K562 (cell line): ENCODE measurements around the gene RYR1. TPM values are rescaled to one million over a fixed set of nuclear protein-coding genes. Genes with fewer than 3 reads are reported as not detected.

ENCODE experiments used
- CTCF ChIP-seq, 3 experiments: IDR thresholded peaks in 2 of 3; conservative IDR thresholded peaks in 1 of 3; 2 replicates each; pipeline ENCODE4 v1.5.1; 2011 to 2012; ENCODE audit warnings: low read length in 3 of 3, mild to moderate bottlenecking in 3 of 3, control low read depth in 2 of 3, improper control_type of control experiment in 1 of 3, inconsistent platforms in 1 of 3, low read depth in 1 of 3, mixed read lengths in 1 of 3, moderate library complexity in 1 of 3; ENCODE audit not compliant: insufficient read depth in 2 of 3
- FOXO4 ChIP-seq: fragments of 450-650 bp; formaldehyde crosslinking; IDR thresholded peaks from 2 replicates; pipeline ENCODE4 v1.4.0; 2020; ENCODE audit warnings: mild to moderate bottlenecking, moderate library complexity
- HBP1 ChIP-seq: fragments of 450-650 bp; formaldehyde crosslinking; IDR thresholded peaks from 2 replicates; pipeline ENCODE4 v1.4.0; 2022; ENCODE audit warnings: missing genetic modification characterization
- KHSRP ChIP-seq: fragments of 450-650 bp; IDR thresholded peaks from 2 replicates; pipeline ENCODE4 v1.6.1; 2017
- L3MBTL2 ChIP-seq: fragments of 450-650 bp; IDR thresholded peaks from 2 replicates; pipeline ENCODE4 v1.6.1; 2016; ENCODE audit warnings: mild to moderate bottlenecking, moderate library complexity
- MCM2 ChIP-seq: fragments of 450-650 bp; IDR thresholded peaks from 2 replicates; pipeline ENCODE4 v1.6.1; 2017; ENCODE audit warnings: low read depth, mild to moderate bottlenecking
- MCM7 ChIP-seq, 2 experiments: fragments of 450-650 bp; IDR thresholded peaks; 2 replicates each; pipeline ENCODE4 v1.6.1; 2016 to 2018
- MIER1 ChIP-seq: fragments of 450-650 bp; IDR thresholded peaks from 2 replicates; pipeline ENCODE4 v1.6.1; 2016; ENCODE audit warnings: antibody characterized with exemption, mild to moderate bottlenecking, low read depth
- NR1H2 ChIP-seq: sonication (generic); formaldehyde crosslinking; IDR thresholded peaks from 2 replicates; pipeline ENCODE4 v1.4.0; 2020; ENCODE audit warnings: mild to moderate bottlenecking, missing genetic modification reagents
- NR2F6 ChIP-seq: fragments of 450-650 bp; formaldehyde crosslinking; IDR thresholded peaks from 2 replicates; pipeline ENCODE4 v1.4.0; 2020; ENCODE audit warnings: mild to moderate bottlenecking
- NUFIP1 ChIP-seq: fragments of 450-650 bp; IDR thresholded peaks from 2 replicates; pipeline ENCODE4 v1.6.1; 2018; ENCODE audit not compliant: partially characterized antibody
- OTX1 ChIP-seq: fragments of 450-650 bp; formaldehyde crosslinking; IDR thresholded peaks from 2 replicates; pipeline ENCODE4 v1.4.0; 2022; ENCODE audit warnings: mild to moderate bottlenecking
- POLR2A ChIP-seq: fragments of 450-650 bp; conservative IDR thresholded peaks from 2 replicates; pipeline ENCODE4 v1.6.1; 2016
- PREB ChIP-seq: sonication (generic); formaldehyde crosslinking; IDR thresholded peaks from 2 replicates; pipeline ENCODE4 v1.8.1; 2023; ENCODE audit warnings: mild to moderate bottlenecking, missing genetic modification reagents
- PRPF4 ChIP-seq: fragments of 200-400 bp; formaldehyde crosslinking; IDR thresholded peaks from one replicate; pipeline ENCODE4 v1.6.1; 2017; ENCODE audit warnings: low read length, low read depth, mild to moderate bottlenecking; ENCODE audit not compliant: insufficient read depth, poor library complexity, severe bottlenecking
- SAFB2 ChIP-seq: fragments of 200-400 bp; formaldehyde crosslinking; IDR thresholded peaks from 2 replicates; pipeline ENCODE4 v1.6.1; 2018; ENCODE audit warnings: borderline replicate concordance, low read length, low read depth, moderate library complexity; ENCODE audit not compliant: severe bottlenecking
- SP2 ChIP-seq: IDR thresholded peaks from 2 replicates; pipeline ENCODE4 v1.6.1; 2011; ENCODE audit warnings: mild to moderate bottlenecking, low read depth, low read length, moderate library complexity; ENCODE audit not compliant: poor library complexity, severe bottlenecking; ENCODE audit errors: extremely low read depth
- SREBF1 ChIP-seq: fragments of 150-350 bp; IDR thresholded peaks from 2 replicates; pipeline ENCODE4 v1.6.1; 2014; ENCODE audit warnings: antibody characterized with exemption, low read depth, low read length, borderline replicate concordance
- U2AF2 ChIP-seq: fragments of 200-400 bp; formaldehyde crosslinking; optimal IDR thresholded peaks from 2 replicates; pipeline ENCODE3; 2017; ENCODE audit warnings: low read depth, mild to moderate bottlenecking, low read length
- USF1 ChIP-seq: sonication (generic); formaldehyde crosslinking; IDR thresholded peaks from 2 replicates; pipeline ENCODE4 v1.9.0; 2022; ENCODE audit warnings: mild to moderate bottlenecking, missing genetic modification reagents
- ZNF232 ChIP-seq: sonication (generic); formaldehyde crosslinking; IDR thresholded peaks from 2 replicates; pipeline ENCODE4 v1.8.0; 2022; ENCODE audit warnings: mild to moderate bottlenecking, missing genetic modification reagents
- ZNF263 ChIP-seq: sonication (generic); formaldehyde crosslinking; IDR thresholded peaks from 2 replicates; pipeline ENCODE4 v1.8.0; 2022; ENCODE audit warnings: mild to moderate bottlenecking, missing genetic modification reagents, borderline replicate concordance
- ZNF354B ChIP-seq: fragments of 250-450 bp; sonication (Bioruptor Pico); IDR thresholded peaks from 2 replicates; pipeline ENCODE4 v1.4.0; 2020
- ZNF766 ChIP-seq: fragments of 200-800 bp; sonication (Bioruptor generic); conservative IDR thresholded peaks from 2 replicates; pipeline ENCODE4 v1.6.1; 2016; ENCODE audit warnings: missing genetic modification characterization, missing compliant biosample characterization
- polyA plus RNA-seq, 8 experiments: library from polyadenylated mRNA; depleted of rRNA in 4 of 8; stranded (reverse) in 5 of 8; unstranded in 3 of 8; fragments of >200 nt; fragmentation: Nextera tagmentation in 2 of 8; fragmentation: Illumina TruSeq in 1 of 8; extraction: Ambion mirVana in 2 of 8; extraction: Trizol in 1 of 8; gene quantifications; 2 replicates each; pipeline versions ENCODE4 v1.2.1 to v1.2.3, GENCODE V29; 2011 to 2014; ENCODE audit warnings: inconsistent platforms in 1 of 8, missing spikeins in 1 of 8
- total RNA-seq, 7 experiments: library from RNA; depleted of rRNA in 6 of 7; stranded (reverse); fragments of >200 nt in 6 of 7; fragmentation: Illumina TruSeq in 2 of 7; extraction: Trizol in 2 of 7; gene quantifications; 2 replicates each; pipeline versions ENCODE4 v1.2.1 to v1.2.3, GENCODE V29; 2011 to 2021; ENCODE audit warnings: low replicate concordance in 1 of 7

Gene RYR1
- total and polyA plus RNA-seq, 9 of the 15 experiments (the other 6 are each of a cell fraction or from before 2014, with no cell fraction given): 0.11 to 7.4 (median 3.7) TPM

GRCh38 chr19:38523319-38523718 lies 89.8 kb downstream of the RYR1 start (continued):
- TF ChIP-seq HBP1 (CRISPR knock-in tag): 0 out of 2 replicates have a peak, but pooled peaks have one; percentile 43
- no peak for TF ChIP-seq NR1H2 (CRISPR knock-in tag)
- TF ChIP-seq ZNF232 (CRISPR knock-in tag): no peak
- TF ChIP-seq U2AF2: no peak
- no peak for TF ChIP-seq MCM7 (IDR thresholded peaks at IDR 0.05)
- no peak for TF ChIP-seq PREB (CRISPR knock-in tag)
- TF ChIP-seq NR2F6 (CRISPR knock-in tag): no peak
- TF ChIP-seq POLR2A: no peak
- TF ChIP-seq MIER1: no peak
- peak; percentile 99 for TF ChIP-seq ZNF263 (CRISPR knock-in tag)
- no peak for TF ChIP-seq ZNF766 (CRISPR knock-in tag)
- TF ChIP-seq KHSRP: no peak
- no peak for TF ChIP-seq SREBF1
- no peak for TF ChIP-seq SP2
- TF ChIP-seq OTX1 (CRISPR knock-in tag): 0 out of 2 replicates have a peak, but pooled peaks have one; percentile 44
- TF ChIP-seq NUFIP1: no peak
- TF ChIP-seq SAFB2: no peak
- TF ChIP-seq CTCF (IDR thresholded peaks at IDR 0.05 in 2 of 3, conservative IDR thresholded peaks at IDR 0.05 in 1 of 3; ENCODE audit: insufficient read depth in 2 of 3, low read depth in 1 of 3, low read length in 3 of 3): no peak
- TF ChIP-seq MCM2: peak; percentile 73; the same call in 1 of the 2 replicates
- TF ChIP-seq USF1 (CRISPR knock-in tag): no peak
- TF ChIP-seq ZNF354B (CRISPR knock-in tag): no peak
- TF ChIP-seq L3MBTL2: no peak
- no peak for TF ChIP-seq FOXO4 (CRISPR knock-in tag)
- no peak for TF ChIP-seq PRPF4
